Endothelial cell of umbilical vein (primary cell): ENCODE data around the gene NDRG2. TPM values are rescaled to one million over a fixed set of nuclear protein-coding genes. Genes with fewer than 3 reads are reported as not detected.

Experiments used
- BruUV-seq: library from RNA; stranded (reverse); fragments of 400-500 nt; replicated peaks from 2 replicates; lab custom pipeline; 2021; lab: Mats Ljungman, UMichigan
- CTCF ChIA-PET: fragments of 300-600, 350-600 bp; sonication (Branson Sonifier 250); formaldehyde crosslinking; loops from one replicate; lab custom pipeline; 2021; ENCODE audit warnings: antibody characterized with exemption, inconsistent platforms; lab: Charles Lee
- POLR2A ChIA-PET: fragments of 300-600, 350-600 bp; sonication (Branson Sonifier 250); formaldehyde crosslinking; loops from one replicate; lab custom pipeline; 2021; ENCODE audit warnings: antibody characterized with exemption, inconsistent platforms; lab: Charles Lee
- DNase-seq: peaks from one replicate; pipeline ENCODE4 v3.0.0-alpha.2; 2011; ENCODE audit warnings: low read depth, low spot score
- FAIRE-seq: peaks from 2 replicates; lab custom pipeline; 2011; peaks lifted over from hg19 to GRCh38; lab: Jason Lieb, UNC
- H2AFZ ChIP-seq: 2 replicates; pipeline ENCODE4 v1.6.0; 2012; ENCODE audit warnings: low read depth, low read length, control low read depth, inconsistent platforms
- H3K27ac ChIP-seq: 2 replicates; pipeline ENCODE4 v1.5.1; 2011; ENCODE audit warnings: low read depth, mild to moderate bottlenecking, control low read depth, low read length, moderate library complexity; ENCODE audit not compliant: insufficient read depth
- H3K27me3 ChIP-seq, 2 experiments: 2 replicates each; pipeline versions ENCODE4 v1.6.0 to v1.6.1; 2011; ENCODE audit warnings: low read length in 2 of 2, mixed read lengths in 1 of 2; ENCODE audit not compliant: control insufficient read depth in 2 of 2, insufficient read depth in 2 of 2
- H3K36me3 ChIP-seq, 2 experiments: 2 replicates in 1 of 2; 3 replicates in 1 of 2; pipeline ENCODE4 v1.5.1; 2011; ENCODE audit warnings: low read length in 2 of 2, mild to moderate bottlenecking in 1 of 2, moderate library complexity in 1 of 2; ENCODE audit not compliant: control insufficient read depth in 2 of 2, insufficient read depth in 2 of 2; ENCODE audit errors: extremely low read depth in 1 of 2
- H3K4me1 ChIP-seq: 3 replicates; pipeline ENCODE4 v1.5.1; 2011; ENCODE audit warnings: mild to moderate bottlenecking, low read length; ENCODE audit not compliant: control insufficient read depth, insufficient read depth; ENCODE audit errors: extremely low read depth
- H3K4me2 ChIP-seq: 2 replicates; pipeline ENCODE4 v1.6.1; 2011; ENCODE audit warnings: low read length, control low read depth, mixed read lengths; ENCODE audit not compliant: insufficient read depth
- H3K4me3 ChIP-seq, 3 experiments: fragments of 200-600 bp in 1 of 3; sonication (generic), shearing (Covaris generic) in 1 of 3; replicated peaks in 1 of 3; 2 replicates each; pipeline ENCODE4 v1.5.1; 2011 to 2016; ENCODE audit warnings: control low read depth in 3 of 3, low read length in 3 of 3, mild to moderate bottlenecking in 2 of 3, inconsistent platforms in 1 of 3, low read depth in 1 of 3, moderate library complexity in 1 of 3; ENCODE audit not compliant: insufficient read depth in 1 of 3
- H3K79me2 ChIP-seq: 2 replicates; pipeline ENCODE4 v1.6.0; 2012; ENCODE audit warnings: low read length, inconsistent platforms; ENCODE audit not compliant: control insufficient read depth, insufficient read depth
- H3K9ac ChIP-seq: replicated peaks from 2 replicates; pipeline ENCODE3; 2011; ENCODE audit warnings: low read length, control low read depth; ENCODE audit not compliant: insufficient read depth; ENCODE audit errors: extremely low read depth
- H3K9me1 ChIP-seq: replicated peaks from 3 replicates; pipeline ENCODE4 v1.6.0; 2011; ENCODE audit warnings: mild to moderate bottlenecking, low read length; ENCODE audit not compliant: control insufficient read depth, insufficient read depth; ENCODE audit errors: extremely low read depth
- H3K9me3 ChIP-seq: replicated peaks from 2 replicates; pipeline ENCODE4 v1.5.1; 2012; ENCODE audit warnings: low read length, inconsistent platforms; ENCODE audit not compliant: control insufficient read depth, insufficient read depth
- H4K20me1 ChIP-seq: replicated peaks from 2 replicates; pipeline ENCODE3; 2011; ENCODE audit warnings: mild to moderate bottlenecking, low read length; ENCODE audit not compliant: control insufficient read depth, insufficient read depth; ENCODE audit errors: extremely low read depth
- EZH2 ChIP-seq: IDR thresholded peaks from 2 replicates; pipeline ENCODE4 v1.6.1; 2012; ENCODE audit warnings: borderline replicate concordance, low read depth, mild to moderate bottlenecking, moderate library complexity, low read length, inconsistent platforms; ENCODE audit not compliant: severe bottlenecking
- FOS ChIP-seq: IDR thresholded peaks from 2 replicates; pipeline ENCODE4 v1.6.1; 2011; ENCODE audit warnings: mild to moderate bottlenecking, low read length, moderate library complexity, borderline replicate concordance; ENCODE audit not compliant: insufficient read depth
- GATA2 ChIP-seq: IDR thresholded peaks from 2 replicates; pipeline ENCODE4 v1.7.0; 2011; ENCODE audit warnings: low read depth, mild to moderate bottlenecking, moderate library complexity, mixed read lengths, low read length; ENCODE audit not compliant: insufficient read length, insufficient read depth
- JUN ChIP-seq: IDR thresholded peaks from 2 replicates; pipeline ENCODE4 v1.6.1; 2011; ENCODE audit warnings: borderline replicate concordance, low read depth; ENCODE audit not compliant: insufficient read length, insufficient read depth
- MYC ChIP-seq: IDR thresholded peaks from one replicate; pipeline ENCODE4 v1.6.1; 2011; ENCODE audit warnings: mild to moderate bottlenecking, low read depth, low read length
- POLR2A ChIP-seq: IDR thresholded peaks from 2 replicates; pipeline ENCODE4 v1.6.1; 2012; ENCODE audit warnings: low read depth, mild to moderate bottlenecking, control low read depth, low read length
- POLR2AphosphoS5 ChIP-seq: IDR thresholded peaks from 2 replicates; pipeline ENCODE4 v1.6.1; 2012; ENCODE audit warnings: low read depth, mild to moderate bottlenecking, control low read depth, low read length, moderate library complexity; ENCODE audit not compliant: insufficient read depth
- dilution Hi-C: fragments of 300-500 bp; cut with MboI; formaldehyde crosslinking; loops from one replicate; pipeline ENCODE4 v1.15.0; 2019; ENCODE audit warnings: low sequenced_read_pairs; ENCODE audit not compliant: extremely low pct_ligation_motif_present
- intact Hi-C: fragments of 100-400 bp; cut with micrococcal nuclease; formaldehyde crosslinking; loops from one replicate; pipeline ENCODE4 v1.10.0; 2022
- polyA plus RNA-seq, 4 experiments: library from polyadenylated mRNA; depleted of rRNA in 3 of 4; stranded (reverse) in 3 of 4; unstranded in 1 of 4; fragments of >200 nt; gene quantifications; 2 replicates each; pipeline versions ENCODE4 v1.2.1 to v1.2.3, GENCODE V29; 2011 to 2012; ENCODE audit warnings: missing spikeins in 1 of 4
- total RNA-seq: library from RNA; stranded (reverse); gene quantifications from 2 replicates; pipeline ENCODE4 v1.2.3, GENCODE V29; 2021
- TF ChIP-seq, protein P1 (sequence below): IDR thresholded peaks from 2 replicates; pipeline ENCODE4 v1.6.1; 2011; ENCODE audit not compliant: insufficient read depth, insufficient read length
- TF ChIP-seq, protein P2 (sequence below), 2 donors: IDR thresholded peaks; 1 replicate in 1 of 2; 2 replicates in 1 of 2; pipeline ENCODE4 v1.5.1; 2011; ENCODE audit warnings: low read length in 2 of 2, mild to moderate bottlenecking in 2 of 2, moderate library complexity in 2 of 2, control low read depth in 1 of 2, inconsistent platforms in 1 of 2, low read depth in 1 of 2; ENCODE audit not compliant: insufficient read depth in 1 of 2; ENCODE audit errors: extremely low read depth in 1 of 2

The NDRG2 gene
- total and polyA plus RNA-seq, 2 donors (not counting 3 experiments of a cell fraction or from before 2014, with no cell fraction given), result 0.54 TPM; not detected in 1

DNA sequence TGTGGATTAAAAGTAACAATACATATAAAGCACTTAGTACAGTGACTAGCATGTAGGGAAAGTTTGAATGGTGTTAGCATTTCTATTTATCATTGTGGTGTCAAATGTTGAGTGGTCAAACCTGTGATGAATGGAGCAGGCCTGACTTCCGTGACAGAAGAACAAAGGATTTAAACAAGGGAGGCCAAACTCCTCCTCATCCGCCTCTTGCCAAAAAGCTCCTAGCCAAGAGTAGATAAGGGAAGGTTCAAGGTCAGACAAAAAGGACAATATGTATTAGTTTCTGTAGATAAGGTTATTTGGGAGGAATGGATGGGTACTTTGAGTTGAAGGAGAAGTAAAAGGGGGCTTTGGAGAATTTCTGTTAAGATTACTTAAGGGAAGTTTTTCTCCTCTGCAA, 23.8 kb upstream of the NDRG2 start:
- CTCF ChIA-PET, result interaction anchor here (1.1 to 3.3 kb wide), 4 partner anchors 18 to 56 kb away, joined by 3 to 19 read pairs (median 7); no protein-coding TSS in a partner anchor
- Histone ChIP-seq H3K27me3 (peaks cover 23 to 24% of the 10 kb centered on the region in 2 experiments), H3K4me3 (no peak overlapping the region), H2AFZ (no peak overlapping the region), H3K4me2 (no peak overlapping the region), H3K79me2 (no peaks in the 10 kb centered on the region), H3K9ac (no peak overlapping the region), H3K9me3 (no peaks in the 10 kb centered on the region), H3K9me1 (no peaks in the 10 kb centered on the region), H4K20me1 (no peaks in the 10 kb centered on the region), H3K27ac (no peak overlapping the region), H3K36me3 (no peaks in the 10 kb centered on the region), H3K4me1 (no peaks in the 10 kb centered on the region)
- POLR2A ChIA-PET, result no interaction called here
- FAIRE-seq (no peak), DNase-seq (no peak)
- no TSS peak for BruUV-seq
- dilution Hi-C loops, result no loop called here
- intact Hi-C loops, result no loop called here
- no peak for TF ChIP-seq EZH2
- TF ChIP-seq, protein P1, sequence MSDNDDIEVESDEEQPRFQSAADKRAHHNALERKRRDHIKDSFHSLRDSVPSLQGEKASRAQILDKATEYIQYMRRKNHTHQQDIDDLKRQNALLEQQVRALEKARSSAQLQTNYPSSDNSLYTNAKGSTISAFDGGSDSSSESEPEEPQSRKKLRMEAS, result no peak
- no peak for TF ChIP-seq GATA2
- TF ChIP-seq, protein P2, sequence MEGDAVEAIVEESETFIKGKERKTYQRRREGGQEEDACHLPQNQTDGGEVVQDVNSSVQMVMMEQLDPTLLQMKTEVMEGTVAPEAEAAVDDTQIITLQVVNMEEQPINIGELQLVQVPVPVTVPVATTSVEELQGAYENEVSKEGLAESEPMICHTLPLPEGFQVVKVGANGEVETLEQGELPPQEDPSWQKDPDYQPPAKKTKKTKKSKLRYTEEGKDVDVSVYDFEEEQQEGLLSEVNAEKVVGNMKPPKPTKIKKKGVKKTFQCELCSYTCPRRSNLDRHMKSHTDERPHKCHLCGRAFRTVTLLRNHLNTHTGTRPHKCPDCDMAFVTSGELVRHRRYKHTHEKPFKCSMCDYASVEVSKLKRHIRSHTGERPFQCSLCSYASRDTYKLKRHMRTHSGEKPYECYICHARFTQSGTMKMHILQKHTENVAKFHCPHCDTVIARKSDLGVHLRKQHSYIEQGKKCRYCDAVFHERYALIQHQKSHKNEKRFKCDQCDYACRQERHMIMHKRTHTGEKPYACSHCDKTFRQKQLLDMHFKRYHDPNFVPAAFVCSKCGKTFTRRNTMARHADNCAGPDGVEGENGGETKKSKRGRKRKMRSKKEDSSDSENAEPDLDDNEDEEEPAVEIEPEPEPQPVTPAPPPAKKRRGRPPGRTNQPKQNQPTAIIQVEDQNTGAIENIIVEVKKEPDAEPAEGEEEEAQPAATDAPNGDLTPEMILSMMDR (IDR thresholded peaks at IDR 0.05; ENCODE audit: extremely low read depth in 1 of 2, insufficient read depth in 1 of 2, low read depth in 1 of 2, low read length in 2 of 2), result no peak
- no peak for TF ChIP-seq JUN
- no peak for TF ChIP-seq MYC
- no peak for TF ChIP-seq POLR2AphosphoS5
- TF ChIP-seq POLR2A, result no peak
- TF ChIP-seq FOS, result no peak
